HG03045 (cell line): Measurements from ENCODE around the gene XYLT1.
"Not testable (repeated sequence)": the region's sequence is repeated elsewhere in the genome, so short reads cannot be mapped to it uniquely, and the experiment has no call there.

Experiments
- ATAC-seq: cut with Tn5 transposase; IDR thresholded peaks from one replicate; pipeline ENCODE4 v1.9.1; 2021; ENCODE audit warnings: mild to moderate bottlenecking, moderate library complexity; ENCODE audit not compliant: unreplicated experiment

The XYLT1 gene

DNA sequence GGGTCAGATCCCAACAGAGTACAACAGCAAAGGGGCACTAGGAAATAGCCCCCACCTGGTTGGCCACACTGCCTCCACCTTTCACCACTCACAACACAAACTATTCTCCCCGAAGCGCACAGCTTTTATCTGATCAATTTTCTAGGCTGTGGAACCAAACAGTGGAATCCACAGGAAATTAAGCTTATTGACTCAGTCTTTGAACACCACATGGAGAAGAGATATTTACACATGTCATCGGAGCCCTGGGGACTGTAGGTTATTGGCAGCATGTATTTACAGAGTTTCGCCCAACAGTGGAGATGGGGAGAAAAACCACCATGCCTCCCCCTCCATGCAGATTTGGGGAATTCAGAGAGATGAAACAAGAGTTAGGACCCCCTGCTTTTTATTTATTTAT, 154.8 kb downstream of the XYLT1 start:
- ATAC-seq, result no peak

DNA sequence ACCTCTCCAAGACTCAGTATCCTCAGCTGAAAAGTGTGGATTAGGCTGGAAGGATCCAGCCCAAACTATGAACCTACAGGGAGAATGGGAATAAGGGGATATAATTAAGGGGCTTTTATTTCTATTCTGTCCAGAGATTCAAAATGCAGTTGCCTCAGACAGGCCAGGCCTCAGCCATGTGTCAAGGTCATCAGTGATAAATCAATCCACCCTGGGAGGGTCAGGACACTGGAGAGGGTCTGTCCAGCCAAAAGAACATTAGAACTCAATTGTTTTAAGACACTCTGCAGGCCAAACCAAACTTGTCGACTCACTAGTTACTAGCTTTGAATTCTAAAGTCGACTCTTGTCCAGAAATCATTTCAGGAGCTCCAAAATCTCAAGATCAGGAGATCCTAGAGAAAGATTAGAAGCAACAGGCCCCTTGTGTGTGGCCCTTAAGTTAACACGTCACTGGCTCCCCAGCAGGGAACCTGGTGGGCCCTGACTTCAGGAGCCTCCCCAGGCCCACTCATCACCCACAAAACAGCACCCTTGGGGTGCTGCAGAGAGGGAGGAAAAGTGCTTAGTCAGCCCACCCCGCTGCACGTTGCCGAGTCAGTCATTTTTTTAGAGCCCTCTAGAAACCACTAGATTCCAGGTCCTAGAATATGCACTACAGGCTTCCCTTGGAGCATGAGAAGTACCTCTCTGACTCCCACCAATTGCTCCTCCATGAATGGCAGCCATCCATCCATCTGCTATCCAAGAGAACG, 156.8 kb downstream of the XYLT1 start:
- no peak for ATAC-seq

DNA sequence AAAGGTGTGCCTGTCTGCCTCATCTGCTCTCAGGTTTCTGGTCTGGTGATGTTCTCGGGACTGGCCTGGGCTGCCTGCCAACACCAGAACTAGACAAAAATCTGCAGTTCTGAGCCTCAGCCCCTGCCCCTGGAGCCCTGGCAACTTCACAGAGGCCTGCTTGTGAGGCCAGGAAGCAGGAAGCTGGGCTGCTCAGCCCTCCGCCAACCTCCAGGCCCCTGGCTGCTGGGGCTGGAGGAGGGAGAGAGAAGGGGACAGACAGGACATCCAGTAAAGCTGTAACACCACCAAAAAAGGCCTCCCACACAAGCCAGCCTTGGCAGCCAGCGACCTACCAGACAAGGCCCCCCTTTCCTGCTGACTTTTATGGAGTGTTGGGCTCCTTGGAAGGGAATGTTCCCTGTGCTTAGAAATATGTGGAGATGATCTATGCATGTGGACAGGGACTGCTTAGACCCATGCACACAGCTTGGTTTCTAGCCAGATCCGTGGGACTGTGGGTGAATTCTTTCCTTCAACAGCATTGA, 157.6 kb downstream of the XYLT1 start:
- ATAC-seq, result no peak

DNA sequence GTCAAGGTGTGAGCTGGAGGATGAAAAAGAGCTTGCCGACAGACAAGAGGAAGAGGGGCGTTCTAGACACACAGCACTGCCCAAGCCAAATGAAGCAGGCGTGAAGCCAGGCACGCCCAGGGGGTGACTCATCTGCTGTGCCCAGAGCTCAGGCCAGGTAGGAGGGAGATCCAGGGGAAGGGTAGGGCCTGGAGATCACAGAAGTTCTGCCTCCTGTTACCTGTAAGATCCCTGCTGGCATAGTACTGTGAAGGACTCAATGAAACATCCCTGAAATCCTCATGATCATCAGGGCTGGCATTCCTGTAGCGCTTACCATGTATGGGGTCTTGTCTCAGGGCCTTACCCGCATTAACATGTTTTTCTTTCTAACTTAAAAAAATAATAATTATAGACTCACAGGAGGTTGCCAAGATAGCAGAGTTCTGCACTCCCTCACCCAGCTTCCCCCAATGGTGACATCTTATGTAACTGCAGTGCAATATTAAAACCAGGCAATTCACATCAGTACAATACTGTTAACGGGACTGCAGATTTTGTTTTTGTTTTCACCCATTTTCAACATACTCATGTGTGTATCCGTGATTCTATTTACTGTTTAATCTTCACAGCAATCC, 158.6 kb downstream of the XYLT1 start:
- no peak for ATAC-seq

DNA sequence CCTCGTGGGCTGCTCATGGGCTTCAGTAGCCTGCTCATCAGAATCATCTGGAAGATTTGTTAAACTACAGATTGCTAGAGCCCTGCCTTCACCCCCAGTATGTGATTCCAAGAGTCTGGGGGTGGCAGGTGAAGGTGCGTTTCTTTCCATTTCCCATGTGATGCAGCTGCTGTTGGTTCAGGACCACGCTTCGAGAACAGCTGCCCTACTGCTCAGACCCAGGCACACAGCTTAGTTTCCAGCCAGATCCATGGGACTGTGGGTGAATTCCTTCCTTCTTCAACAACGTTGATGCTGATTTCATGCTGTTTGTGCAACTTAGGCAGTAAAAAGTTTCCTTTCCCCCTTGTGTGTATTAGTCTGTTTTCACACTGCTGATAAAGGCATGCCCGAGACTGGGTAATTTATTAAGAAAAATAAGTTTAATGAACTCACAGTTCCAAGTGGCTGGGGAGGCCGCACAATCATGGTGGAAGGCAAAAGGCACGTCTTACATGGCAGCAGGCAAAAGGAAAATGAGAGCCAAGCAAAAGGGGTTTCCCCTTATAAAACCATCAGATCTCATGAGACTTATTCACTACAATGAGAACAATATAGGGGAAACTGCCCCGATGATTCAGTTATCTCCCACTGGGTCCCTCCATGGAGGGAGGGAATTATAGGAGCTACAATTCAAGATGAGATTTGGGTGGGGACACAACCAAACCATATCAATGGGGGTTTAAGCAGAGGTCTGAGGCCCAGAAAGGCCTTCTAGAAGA, 159.2 kb downstream of the XYLT1 start:
- ATAC-seq, result no peak

DNA sequence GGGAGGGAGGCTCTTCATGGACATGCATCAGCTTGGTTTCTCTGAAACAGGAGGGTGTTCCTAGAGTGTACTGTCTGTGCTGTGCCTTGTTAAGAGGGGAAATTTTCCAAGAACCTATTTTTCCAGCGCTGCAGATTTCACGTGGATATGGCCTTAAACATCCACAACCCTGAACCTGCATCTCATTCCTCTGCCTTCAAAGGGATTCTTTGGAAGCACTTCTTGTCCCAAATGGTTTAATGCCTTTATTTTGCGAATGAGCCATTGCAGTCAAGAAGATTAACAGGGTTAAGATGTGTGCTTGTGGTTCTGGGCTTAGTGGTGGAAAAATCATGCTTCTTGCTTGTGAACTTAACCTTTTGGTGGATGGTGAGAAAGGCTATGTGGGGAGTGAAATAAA, 161.2 kb downstream of the XYLT1 start:
- ATAC-seq, result no peak

DNA sequence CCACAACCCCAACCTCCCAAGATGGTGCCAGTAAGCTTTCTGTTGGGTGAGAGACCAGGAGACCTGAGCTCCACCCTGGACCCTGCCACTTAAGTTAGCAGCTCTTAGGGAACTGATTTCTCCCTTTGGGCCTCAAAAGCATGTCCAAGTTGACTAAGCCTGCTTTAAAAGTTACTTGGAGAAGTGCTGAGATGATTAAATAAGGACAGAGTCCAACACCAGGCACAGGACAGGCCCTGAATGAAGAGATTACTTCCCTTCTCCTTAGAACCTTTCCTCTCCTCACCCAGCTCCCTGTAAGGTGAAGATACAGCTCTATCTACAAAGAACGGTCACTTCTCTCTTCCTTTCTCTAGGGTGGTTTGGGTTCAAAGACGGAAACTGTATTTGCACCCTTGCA, 162.6 kb downstream of the XYLT1 start:
- no peak for ATAC-seq

DNA sequence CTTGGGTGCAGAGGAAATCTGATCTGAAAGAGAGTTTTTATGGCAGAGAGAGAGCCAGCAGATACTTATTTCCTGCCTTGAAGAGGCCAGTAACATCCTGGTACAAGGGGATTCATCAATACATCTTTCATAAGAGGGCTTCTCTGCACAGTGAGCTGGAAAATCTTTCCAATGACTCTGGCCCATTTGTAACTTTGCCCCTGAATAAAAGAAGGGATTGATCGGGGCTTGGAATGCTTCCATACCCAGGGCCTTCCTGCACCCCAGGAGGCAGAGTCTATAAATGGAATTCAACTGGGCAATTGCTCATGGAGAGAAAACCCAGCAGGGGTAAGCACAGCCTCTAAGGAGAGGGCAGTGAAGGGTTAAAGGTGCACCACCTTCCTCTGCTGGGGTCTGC, 163.3 kb downstream of the XYLT1 start:
- no peak for ATAC-seq

DNA sequence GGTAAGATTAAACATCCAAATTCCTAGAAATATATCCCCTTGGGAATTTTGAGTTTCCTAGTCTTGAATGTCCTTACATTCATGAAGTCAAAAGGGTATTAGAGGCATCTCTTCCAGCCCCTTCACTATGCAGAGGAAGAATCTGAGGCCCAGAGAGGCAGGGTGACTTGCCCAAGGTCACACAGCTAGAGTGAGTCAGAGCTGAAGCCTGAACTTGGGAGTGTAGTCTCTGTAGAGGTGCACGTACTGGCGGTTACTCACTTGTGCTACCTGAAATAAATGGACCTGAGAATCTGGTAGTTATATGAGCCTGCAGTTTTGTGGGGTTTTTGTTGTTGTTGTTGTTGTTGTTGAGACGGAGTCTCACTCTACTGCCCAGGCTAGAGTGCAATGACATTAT, 164.0 kb downstream of the XYLT1 start:
- no peak for ATAC-seq

DNA sequence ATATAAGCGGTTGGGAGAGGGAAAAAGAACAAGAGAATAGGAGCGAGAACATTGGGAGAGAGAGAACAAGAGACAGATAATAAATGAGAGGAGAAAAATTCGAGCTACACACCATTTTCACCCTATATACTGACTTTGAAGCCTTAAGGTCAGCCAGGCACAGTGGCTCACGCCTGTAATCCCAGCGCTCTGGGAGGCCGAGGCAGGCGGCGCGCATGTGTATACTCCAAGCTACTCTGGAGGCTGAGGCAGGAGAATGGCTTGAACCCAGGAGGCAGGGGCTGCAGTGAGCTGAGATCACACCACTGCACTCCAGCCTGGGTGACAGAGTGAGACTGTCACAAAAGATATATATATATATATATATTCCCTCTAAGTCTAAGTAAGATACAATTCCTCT, 164.5 kb downstream of the XYLT1 start:
- ATAC-seq, result not testable (repeated sequence)

DNA sequence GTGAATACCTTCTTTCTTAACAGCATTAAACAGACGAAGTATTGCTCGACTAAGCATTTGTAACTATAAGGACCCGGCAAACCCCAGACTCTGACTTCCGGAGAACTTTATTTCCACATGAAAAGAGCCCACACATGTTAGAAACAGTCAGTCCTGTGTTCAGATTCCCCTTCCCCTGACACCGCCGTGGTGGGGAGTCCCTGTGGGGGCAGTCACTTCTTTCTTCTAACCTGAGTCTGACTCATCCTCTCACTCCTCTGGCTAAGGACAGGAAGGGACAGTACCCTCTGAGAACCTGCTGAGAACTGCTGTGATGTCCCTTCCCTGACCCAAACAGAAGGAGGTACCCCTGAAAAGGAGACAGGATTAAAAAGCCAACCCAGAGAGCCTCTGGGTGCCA, 165.1 kb downstream of the XYLT1 start:
- no peak for ATAC-seq

DNA sequence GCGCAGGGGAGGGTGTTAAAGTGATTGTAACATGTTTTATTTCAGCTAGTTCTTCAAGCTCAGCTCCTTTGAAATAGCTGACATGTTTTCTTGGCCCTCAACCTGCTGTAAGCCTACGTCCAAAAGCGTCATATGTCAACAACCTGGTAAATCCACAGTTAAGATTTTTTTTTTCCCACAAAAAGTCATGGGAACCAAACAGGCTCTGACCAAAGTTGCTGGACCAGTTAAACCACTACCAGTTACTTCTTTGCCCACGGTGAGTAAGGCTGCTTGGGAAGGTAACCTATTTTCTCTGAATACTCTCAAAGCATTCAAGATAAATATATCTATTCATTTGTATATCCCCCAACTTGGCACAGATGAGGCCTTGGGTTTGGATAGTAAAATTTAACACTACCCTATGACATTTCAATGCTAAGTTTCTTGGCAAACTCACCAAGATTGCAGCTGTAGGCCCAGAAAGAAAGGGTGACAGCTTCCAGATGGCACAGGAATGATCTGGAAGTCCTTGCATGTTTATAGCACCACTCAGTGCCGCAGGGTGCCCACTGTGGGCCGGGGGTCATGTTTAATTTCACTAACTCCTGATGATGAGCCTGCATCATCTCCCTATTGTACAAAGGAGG, 166.2 kb downstream of the XYLT1 start:
- no peak for ATAC-seq

DNA sequence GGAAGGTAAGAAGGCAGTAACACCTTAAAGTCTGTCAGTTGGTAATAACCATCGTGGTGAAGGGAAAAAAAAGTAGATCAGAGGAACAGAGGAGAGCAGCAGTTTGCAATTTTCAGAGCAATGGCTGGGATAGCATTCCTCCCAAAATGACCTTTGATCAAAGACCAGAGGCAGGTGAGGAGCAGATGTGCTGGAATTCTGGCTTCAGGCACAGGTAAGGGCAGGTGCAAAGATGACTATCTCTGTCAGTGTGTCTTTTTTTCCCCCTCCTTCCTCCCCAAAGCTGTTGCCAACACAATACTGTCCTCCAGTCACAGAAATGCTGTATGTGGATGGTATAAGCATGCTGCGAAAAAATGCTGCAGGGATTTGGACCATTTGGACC, 166.7 kb downstream of the XYLT1 start:
- no peak for ATAC-seq

DNA sequence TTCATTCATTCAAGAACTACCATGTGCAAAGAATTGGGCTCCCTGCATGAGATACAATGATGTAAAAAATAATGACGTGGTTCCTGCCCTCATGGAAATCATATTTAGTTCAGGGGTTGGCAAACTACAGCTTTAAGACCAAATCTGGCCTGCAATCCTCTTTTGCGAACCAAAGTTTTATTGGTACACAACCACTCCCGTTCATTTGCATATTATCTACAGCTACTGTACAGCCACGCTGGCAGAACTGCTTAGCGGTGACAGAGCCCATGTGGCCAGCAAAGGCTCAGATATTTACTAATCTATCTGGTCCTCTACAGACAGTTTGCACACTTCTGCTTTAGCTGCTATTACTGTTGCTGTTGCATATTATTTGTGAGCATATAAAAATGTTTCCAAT, 167.7 kb downstream of the XYLT1 start:
- no peak for ATAC-seq

DNA sequence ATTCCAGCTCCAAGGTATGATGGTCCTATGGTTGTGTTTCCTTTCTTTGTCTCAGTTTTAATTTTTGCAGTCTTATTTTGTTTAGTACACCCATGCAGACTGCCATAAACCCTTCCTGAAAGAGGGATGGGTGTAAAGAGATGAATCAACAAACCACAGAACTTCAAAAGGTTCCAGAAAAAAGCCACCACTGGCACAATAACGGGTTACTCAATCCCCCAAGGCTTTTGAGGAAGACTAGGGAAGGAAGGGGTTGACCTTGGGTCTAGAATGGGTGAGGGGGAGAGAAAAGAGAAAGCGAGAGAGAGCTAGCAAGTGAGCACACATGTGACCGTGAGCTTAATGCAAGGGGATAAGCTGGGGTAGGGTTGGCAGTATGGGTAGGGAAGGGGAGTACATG, 168.1 kb downstream of the XYLT1 start:
- ATAC-seq, result no peak

DNA sequence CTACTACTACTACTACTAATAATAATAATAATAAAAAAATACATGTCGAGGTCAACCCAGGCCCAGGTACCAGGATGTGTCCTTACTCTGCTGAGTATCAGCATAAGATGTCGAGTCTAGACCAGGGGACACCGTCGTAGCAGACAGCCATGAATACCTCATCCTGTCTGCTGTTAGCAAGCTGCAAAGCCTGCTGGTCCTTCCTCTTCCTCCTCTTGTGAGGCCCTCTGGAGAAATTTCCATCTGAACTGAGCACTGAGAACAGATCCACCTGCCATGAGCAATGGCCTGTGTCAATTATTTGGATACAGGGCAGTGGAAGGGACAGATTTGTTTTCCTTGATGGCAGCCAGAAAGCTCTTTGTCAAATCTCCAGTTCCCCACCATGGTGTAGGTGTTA, 168.5 kb downstream of the XYLT1 start:
- no peak for ATAC-seq

DNA sequence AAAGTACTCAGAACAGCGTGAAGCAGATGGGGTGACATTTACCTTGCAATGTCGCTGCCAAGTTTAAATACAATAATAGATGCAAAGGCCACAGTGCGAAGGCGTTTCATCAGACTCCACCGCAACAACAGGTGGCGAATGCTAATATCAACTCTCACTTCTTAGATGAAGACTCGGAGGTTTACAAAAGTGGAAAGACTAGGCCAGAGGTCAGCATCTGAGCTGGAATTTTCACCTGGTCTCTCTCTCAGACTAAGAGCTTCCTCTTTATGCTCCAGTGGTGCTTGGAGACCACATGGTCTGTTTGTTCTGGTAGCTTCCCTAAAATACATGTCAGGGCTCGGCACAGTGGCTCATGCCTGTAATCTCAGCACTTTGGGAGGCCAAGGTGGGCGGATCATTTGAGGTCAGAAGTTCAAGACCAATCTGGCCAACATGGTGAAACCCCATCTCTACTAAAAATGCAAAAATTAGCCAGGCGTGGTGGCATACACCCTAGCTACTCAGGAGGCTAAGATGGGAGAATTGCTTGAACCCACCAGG, 169.1 kb downstream of the XYLT1 start:
- peak; percentile 86 for ATAC-seq

DNA sequence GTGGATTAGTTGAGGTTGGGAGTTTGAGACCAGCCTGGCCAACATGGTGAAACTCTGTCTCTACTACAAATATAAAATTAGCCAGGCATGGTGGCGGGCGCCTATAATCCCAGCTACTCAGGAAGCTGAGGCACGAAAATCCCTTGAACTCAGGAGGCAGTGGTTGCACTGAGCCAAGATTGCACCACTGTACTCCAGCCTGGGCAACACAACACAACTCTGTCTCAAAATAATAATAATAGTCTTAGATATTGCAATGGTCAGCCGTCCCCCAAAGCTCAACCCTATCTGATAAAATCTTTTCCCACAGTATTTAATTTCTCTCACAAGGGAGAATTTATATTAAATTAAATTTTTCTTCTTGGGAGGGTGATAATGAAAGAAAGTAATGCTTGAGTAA, 169.6 kb downstream of the XYLT1 start:
- no peak for ATAC-seq

DNA sequence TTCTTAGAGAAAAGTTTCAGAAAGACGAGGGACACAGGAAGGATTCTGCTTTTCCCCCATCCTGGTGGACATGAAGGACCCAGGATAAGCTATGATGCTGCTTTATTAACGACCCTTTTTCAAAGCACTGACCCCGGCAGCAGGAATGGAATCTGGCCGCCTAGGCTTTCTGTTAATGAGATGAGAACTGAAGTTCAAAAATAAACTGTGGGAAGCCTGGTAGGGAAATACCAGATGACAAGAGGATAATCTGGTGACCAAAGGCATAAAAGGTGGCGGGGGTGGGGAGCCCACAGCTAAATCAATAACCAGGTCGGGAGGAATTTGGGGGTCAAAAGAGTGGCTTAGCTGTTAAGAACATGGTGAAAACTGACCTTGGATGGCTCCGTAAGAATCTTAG, 171.0 kb downstream of the XYLT1 start:
- ATAC-seq, result no peak

DNA sequence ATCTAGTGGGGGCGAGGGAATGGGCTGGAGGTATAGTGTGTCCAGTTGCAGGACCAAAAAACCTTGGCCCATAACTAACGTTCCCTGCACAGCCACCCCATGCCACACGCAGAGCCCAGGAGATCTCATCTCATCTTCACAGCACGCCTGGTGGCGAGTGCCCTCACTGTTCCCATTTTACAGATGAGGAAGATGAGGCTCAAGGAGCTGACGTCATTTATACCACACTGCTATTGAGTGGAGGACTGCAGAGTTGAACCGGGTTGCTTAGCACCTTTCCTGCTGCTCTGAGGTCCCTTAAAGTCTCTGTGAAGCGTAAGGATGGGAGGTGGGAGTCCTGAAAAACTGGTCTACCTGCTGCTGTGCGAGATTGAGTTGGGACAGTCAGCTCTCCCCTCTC, 172.5 kb downstream of the XYLT1 start:
- no peak for ATAC-seq

DNA sequence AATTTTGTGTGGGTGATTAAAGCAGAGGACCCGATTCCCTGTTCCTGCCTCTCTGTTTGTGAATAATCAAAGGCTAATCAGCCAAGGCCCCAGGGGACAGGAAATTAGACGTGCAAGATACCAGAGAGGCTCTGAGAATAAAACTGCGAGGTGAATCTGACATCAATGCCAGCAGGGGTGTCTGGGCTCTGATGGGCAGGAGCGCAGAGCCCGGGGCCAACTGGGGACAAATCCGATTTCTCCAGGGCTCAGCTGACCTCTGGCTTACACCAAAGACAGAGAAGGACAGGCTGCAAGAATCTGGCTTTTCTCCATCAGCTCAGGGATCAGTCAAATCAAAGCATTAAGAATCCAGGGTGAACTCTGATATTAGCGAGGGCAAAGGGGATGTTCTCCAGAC, 174.3 kb downstream of the XYLT1 start:
- ATAC-seq, result no peak
